ENCODE results near the gene NOP16. TPM values are rescaled to one million over a fixed set of nuclear protein-coding genes. Genes with fewer than 3 reads are reported as not detected.
A peak's percentile ranks its signal among the peaks of the same experiment; 100 is the strongest.

Gene NOP16
- total RNA-seq, 1 donor from 2014 or later: 22.6 TPM

GRCh38 chr5:176366232-176366894 lies 22.0 kb downstream of the NOP16 start:
- intact Hi-C loops (cut with DNase I): loop anchor here (2.0 to 10.0 kb wide), 2 partner anchors 22 to 132 kb away; partner anchors contain the start of genes HIGD2A, NOP16 and SIMC1
- ATAC-seq: no peak
- no peak for DNase-seq (ENCODE audit: missing footprints)

- DNase-seq (ENCODE audit: missing footprints) (peak; percentile 74), ATAC-seq (peak; percentile 57)
- intact Hi-C loops (cut with DNase I): loop anchor here (2.0 to 10.0 kb wide), 2 partner anchors 23 to 131 kb away; partner anchors contain the start of genes HIGD2A, NOP16 and SIMC1
These were observed 22.8 kb downstream of the NOP16 start, which contains the start of gene ARL10 for GRCh38 chr5:176365351-176366231. TSS of gene ARL10 (plus strand) at chr5:176365487. CDS start at chr5:176365564, 77 bp downstream.

DNA sequence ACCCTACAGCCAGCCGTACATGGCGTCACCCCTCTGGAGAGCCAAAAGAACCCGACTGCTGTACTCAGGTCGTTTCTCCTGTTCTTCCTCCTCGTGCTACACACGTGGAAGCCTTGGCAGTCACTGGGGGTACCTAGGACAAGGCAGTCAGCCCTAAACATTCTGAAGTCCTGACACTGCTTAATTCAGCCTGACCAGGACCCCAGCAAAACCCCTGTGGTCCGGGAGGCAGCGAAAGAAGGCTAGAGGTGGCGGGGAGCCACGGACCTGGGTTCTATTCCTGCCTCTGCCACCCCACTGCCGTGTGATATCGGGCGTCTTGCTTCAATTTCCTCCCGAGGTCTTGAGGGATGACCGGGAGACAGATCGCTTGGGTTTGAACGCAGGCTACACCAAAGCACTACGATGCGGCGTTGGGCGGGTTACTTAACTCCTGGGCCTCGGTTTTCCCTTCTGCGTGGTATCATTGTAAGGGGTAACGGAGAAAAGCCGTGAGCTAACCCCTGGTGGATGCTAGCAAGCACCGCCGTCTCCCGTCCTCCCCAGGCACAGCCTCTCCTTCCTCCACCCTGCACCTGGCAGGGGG lies 23.5 kb downstream of the NOP16 start:
- intact Hi-C loops (cut with DNase I): loop anchor here (5.0 to 10.0 kb wide), 2 partner anchors 130 to 177 kb away; partner anchors contain the start of gene SIMC1
- DNase-seq (ENCODE audit: missing footprints) (no peak), ATAC-seq (no peak)

GRCh38 chr5:176362233-176362490 lies 26.2 kb downstream of the NOP16 start:
- ATAC-seq (no peak), DNase-seq (ENCODE audit: missing footprints) (no peak)
- intact Hi-C loops (cut with DNase I): loop anchor here (5.0 to 10.0 kb wide), 2 partner anchors 127 to 180 kb away; partner anchors contain the start of gene SIMC1

DNA sequence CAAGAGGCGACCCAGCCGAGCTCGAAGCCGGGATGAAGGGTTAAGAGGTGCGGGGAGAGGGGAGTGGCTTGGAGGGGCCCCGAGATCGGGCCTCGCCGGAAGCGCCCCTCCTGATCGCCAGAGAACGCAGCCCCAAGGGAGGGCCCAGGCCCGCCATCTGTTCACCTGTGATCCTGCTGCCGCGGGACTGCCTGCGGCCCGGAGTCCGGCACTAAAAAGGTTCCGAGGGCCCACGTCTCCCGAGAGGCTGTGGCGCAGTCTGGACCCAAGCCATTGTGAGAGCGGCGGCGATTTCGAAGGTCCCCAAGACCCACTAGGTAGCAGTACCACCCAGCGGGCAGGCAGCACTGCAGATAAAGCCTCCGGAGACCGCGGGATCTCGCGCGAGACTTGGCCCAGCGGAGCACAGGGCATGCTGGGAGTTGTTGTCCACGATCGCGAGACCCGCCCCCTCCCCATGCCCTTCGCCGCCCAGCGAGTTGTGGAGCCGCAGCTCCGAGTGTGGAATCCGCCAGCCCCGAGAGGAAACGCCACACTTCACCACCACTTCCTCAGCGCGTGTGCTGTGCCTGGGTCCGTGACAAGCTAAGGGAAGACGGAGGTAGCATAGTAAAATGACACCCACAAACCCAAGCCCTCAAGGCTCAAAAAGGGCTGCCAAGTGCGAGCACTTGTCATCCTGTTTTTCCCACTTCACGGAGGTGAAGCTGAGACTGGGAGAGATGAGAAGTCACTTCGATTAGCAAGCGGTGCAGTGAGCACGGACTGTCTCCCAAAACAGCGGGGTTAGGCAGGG lies 26.8 kb downstream of the NOP16 start, which contains the start of gene KIAA1191:
KIAA1191 (minus strand) TSS at position 328 of the 796 bp plus-strand sequence. CDS start 2,256 bp downstream, outside the sequence.
- peak; percentile 99 for DNase-seq (ENCODE audit: missing footprints)
- ATAC-seq: peak; percentile 96
- intact Hi-C loops (cut with DNase I): loop anchor here (1.0 to 10.0 kb wide), 4 partner anchors 55 to 181 kb away; partner anchors contain the start of genes CLTB, FAF2 and SIMC1

GRCh38 chr5:176360894-176361436 lies 27.4 kb downstream of the NOP16 start:
- DNase-seq (ENCODE audit: missing footprints): no peak
- intact Hi-C loops (cut with DNase I): loop anchor here (1.0 to 10.0 kb wide), 4 partner anchors 56 to 181 kb away; partner anchors contain the start of genes CLTB, FAF2 and SIMC1
- no peak for ATAC-seq

GRCh38 chr5:176359658-176360057 lies 28.7 kb downstream of the NOP16 start:
- intact Hi-C loops (cut with DNase I): loop anchor here (2.0 to 10.0 kb wide), 3 partner anchors 57 to 183 kb away; partner anchors contain the start of genes CLTB and SIMC1
- no peak for DNase-seq (ENCODE audit: missing footprints)

GRCh38 chr5:176356179-176356566 lies 32.2 kb downstream of the NOP16 start:
- intact Hi-C loops (cut with DNase I): no loop called here
- no peak for ATAC-seq
- no peak for DNase-seq (ENCODE audit: missing footprints)

More at GRCh38 chr5:176359658-176360057, 28.7 kb downstream of the NOP16 start:
- no peak for ATAC-seq

DNA sequence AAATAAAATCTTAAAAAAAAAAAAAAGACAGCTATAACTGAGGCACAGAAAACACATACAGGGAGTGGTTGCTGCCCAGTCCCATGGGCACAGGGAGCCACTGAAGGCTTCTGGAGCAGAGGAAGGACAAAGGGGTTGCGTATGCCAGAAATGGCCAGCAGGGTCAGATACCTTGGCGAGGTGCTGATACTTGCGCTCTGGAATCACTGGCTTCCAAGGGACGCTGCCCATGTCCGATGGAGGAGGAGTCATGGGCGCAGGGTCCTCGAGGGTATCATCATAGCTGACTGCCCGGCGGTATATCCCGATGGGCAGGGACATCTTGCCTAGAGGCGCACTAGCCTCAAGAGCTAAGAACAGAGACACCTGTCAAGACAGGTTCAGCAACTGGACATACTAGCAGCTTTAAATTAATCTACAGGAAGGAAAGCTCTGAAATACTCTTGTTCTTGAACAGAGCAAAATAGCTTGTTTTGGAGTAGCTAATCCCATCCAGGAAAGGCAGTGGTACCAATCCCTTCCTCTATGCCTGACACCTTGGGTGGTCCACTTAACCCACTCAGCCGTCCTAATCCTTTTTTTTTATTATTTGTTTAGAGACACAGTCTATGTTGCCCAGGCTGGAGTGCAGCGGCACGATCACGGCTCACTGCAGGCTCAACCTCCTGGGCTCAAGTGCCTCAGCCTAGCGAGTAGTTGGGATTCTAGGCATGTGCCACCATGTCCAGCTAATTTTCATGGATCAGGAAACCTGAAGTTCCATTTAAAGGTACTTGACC lies 32.8 kb downstream of the NOP16 start:
- no peak for ATAC-seq
- intact Hi-C loops (cut with DNase I): no loop called here
- no peak for DNase-seq (ENCODE audit: missing footprints)

DNA sequence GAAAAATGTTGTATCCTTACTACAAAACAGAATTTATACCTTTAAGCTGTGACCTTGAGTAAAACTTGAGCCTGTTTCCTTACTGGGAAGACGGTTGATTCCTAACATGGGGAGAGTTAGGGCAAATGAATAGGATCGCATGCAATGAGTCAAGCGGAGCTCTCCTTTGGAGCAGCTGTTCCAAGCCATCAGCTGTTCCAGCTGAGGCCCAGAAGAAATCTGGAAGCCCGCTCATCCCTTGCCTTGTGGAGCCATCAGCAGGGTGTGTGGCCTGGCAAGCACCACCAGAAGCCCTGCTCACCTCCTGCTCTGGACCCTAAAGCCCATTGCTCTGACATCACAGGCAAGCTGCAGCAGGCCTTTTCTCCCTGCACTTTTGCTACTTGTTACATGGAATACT lies 34.9 kb downstream of the NOP16 start:
- ATAC-seq (no peak), DNase-seq (ENCODE audit: missing footprints) (no peak)
- intact Hi-C loops (cut with DNase I): no loop called here

DNA sequence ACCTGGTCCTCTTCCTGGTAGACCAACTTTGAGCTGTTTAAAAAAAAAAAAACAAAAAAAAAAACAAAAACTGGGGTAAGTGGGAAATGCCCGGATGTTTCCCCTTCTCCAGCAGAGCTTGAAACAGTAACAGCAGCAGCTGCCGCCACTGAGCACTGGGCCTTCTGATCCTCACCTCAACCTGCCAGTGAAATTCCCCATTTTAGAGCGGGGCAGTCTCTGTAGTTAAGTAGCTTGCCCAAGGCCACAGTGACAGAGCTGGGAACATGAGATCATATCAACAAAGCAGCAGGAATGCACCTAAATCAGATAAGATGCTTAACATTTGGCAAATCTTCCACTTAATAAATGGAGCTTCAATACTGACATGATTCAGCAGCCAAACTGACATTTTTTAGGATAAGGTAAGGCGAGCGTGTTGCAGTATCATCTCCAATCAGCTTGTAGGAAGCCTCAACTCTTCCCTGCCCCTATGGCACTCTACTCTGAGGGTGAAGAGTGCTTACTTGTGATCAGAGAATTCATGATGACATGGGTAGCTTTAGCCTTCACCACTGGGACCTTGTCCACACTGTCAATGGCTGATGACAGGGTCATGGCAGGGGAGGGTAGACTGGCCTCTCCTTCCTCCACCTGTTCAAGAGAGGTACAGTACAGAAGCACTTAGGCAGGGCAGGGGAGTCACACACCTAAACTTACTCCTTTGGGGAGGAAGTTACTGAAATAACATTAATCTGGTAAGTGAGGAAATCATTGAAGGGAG lies 36.1 kb downstream of the NOP16 start:
- intact Hi-C loops (cut with DNase I): no loop called here
- DNase-seq (ENCODE audit: missing footprints): no peak
- ATAC-seq: no peak

- DNase-seq (ENCODE audit: missing footprints) (no peak), ATAC-seq (no peak)
- intact Hi-C loops (cut with DNase I): no loop called here
These were observed 38.0 kb downstream of the NOP16 start for GRCh38 chr5:176350416-176350815.

GRCh38 chr5:176342766-176343458 lies 45.5 kb downstream of the NOP16 start:
- ATAC-seq (no peak), DNase-seq (ENCODE audit: missing footprints) (no peak)
- intact Hi-C loops (cut with DNase I): no loop called here

DNA sequence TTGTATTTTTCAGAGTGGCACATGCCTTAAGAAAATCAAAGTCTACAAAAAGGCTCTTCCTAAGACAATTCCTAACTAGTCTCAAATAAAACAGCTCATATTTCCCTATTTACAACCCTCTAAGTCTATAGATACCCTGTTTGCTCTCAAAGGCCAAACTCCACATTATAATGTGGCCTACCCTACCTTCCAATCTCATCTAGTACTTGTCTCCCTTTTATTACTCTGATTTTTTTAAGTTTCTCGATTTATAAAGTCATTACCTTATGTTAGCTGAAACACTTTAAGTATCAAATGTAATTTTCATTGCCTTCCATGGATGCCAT lies 46.3 kb downstream of the NOP16 start:
- intact Hi-C loops (cut with DNase I): no loop called here
- ATAC-seq: no peak
- DNase-seq (ENCODE audit: missing footprints): no peak

- DNase-seq (ENCODE audit: missing footprints): no peak
- intact Hi-C loops (cut with DNase I): no loop called here
- ATAC-seq: no peak
These were observed 46.9 kb downstream of the NOP16 start for GRCh38 chr5:176341325-176342157.

Measured in Right ventricle myocardium inferior (tissue), 1 donor.